Esophagus muscularis mucosa (tissue), 4 donors: ENCODE results near the gene PDZRN3. TPM values are rescaled to one million over a fixed set of nuclear protein-coding genes. Genes with fewer than 3 reads are reported as not detected.

ENCODE experiments used
- DNase-seq: peaks from one replicate; pipeline ENCODE4 v3.0.0-alpha.2; 2017; ENCODE audit errors: extremely low spot score
- H3K27ac ChIP-seq, 4 donors: fragments of 200-600 bp; sonication (generic); replicated peaks in 1 of 4; 1 replicate in 3 of 4; 2 replicates in 1 of 4; pipeline ENCODE4 v1.5.1; 2016 to 2019; ENCODE audit warnings: mild to moderate bottlenecking in 1 of 4
- H3K27me3 ChIP-seq, 4 donors: fragments of 200-600 bp; sonication (generic); one replicate each; pipeline versions ENCODE4 v1.5.1 to v1.6.0; 2016 to 2019
- H3K36me3 ChIP-seq, 4 donors: fragments of 200-600 bp; sonication (generic); one replicate each; pipeline ENCODE4 v1.5.1; 2016 to 2019
- H3K4me1 ChIP-seq, 4 donors: fragments of 200-600 bp; sonication (generic); one replicate each; pipeline ENCODE4 v1.5.1; 2016 to 2019
- H3K4me3 ChIP-seq, 4 donors: fragments of 200-600 bp; sonication (generic); 1 replicate in 2 of 4; 2 replicates in 2 of 4; pipeline ENCODE4 v1.5.1; 2016 to 2019; ENCODE audit warnings: mild to moderate bottlenecking in 4 of 4, moderate library complexity in 1 of 4
- H3K9me3 ChIP-seq, 4 donors: fragments of 200-600 bp; sonication (generic); 1 replicate in 3 of 4; 2 replicates in 1 of 4; pipeline ENCODE4 v1.5.1; 2016 to 2019
- CTCF ChIP-seq, 3 experiments: fragments of 200-600 bp in 2 of 3; fragments of 450-650 bp in 1 of 3; sonication (generic) in 2 of 3; IDR thresholded peaks; one replicate each; pipeline ENCODE4 v1.5.1; 2017 to 2019; ENCODE audit warnings: antibody characterized with exemption in 3 of 3, mild to moderate bottlenecking in 2 of 3, moderate library complexity in 1 of 3
- EP300 ChIP-seq: sonication (generic); formaldehyde crosslinking; IDR thresholded peaks from one replicate; pipeline ENCODE4 v1.6.1; 2017; ENCODE audit warnings: antibody characterized with exemption
- POLR2A ChIP-seq: fragments of 450-650 bp; IDR thresholded peaks from one replicate; pipeline ENCODE4 v1.6.1; 2017; ENCODE audit warnings: antibody characterized with exemption, moderate library complexity, mild to moderate bottlenecking, low read depth
- POLR2AphosphoS5 ChIP-seq, 2 donors: sonication (generic); formaldehyde crosslinking; IDR thresholded peaks; one replicate each; pipeline ENCODE4 v1.6.1; 2017; ENCODE audit warnings: antibody characterized with exemption in 2 of 2
- WGBS: methylation state at CpG from one replicate; pipeline ENCODE4 v1.1.5; 2018; 5-methylcytosine and 5-hydroxymethylcytosine counted together
- intact Hi-C: fragments of 100-400 bp; cut with DNase I; formaldehyde crosslinking; loops from one replicate; pipeline ENCODE4 v1.15.1; 2023
- total RNA-seq, 4 donors: library from RNA; depleted of rRNA; stranded (reverse); fragments of >200 nt; gene quantifications; one replicate each; pipeline versions ENCODE4 v1.1.0 to v1.2.1, GENCODE V29; 2016

The PDZRN3 gene
- total RNA-seq, 4 donors from 2014 or later, result 149 to 314 (median 220) TPM

GRCh38 chr3:73481888-73482287 is 142.9 kb downstream of the PDZRN3 start:
- intact Hi-C loops, result no loop called here
- peaks cover 52 to 77% (median 63%) of the 10 kb centered on the region in 4 donors for H3K4me1 ChIP-seq
- WGBS, result 88% methylated on average over 3 of the region's 3 CpGs

GRCh38 chr3:73480187-73480672 is 144.5 kb downstream of the PDZRN3 start:
- TF ChIP-seq POLR2A (no peak), POLR2AphosphoS5 (IDR thresholded peaks at IDR 0.05) (peak in 1 of 2 donors; percentile 14), EP300 (no peak)
- Histone ChIP-seq H3K27ac (no peak overlapping the region), H3K4me3 (no peak overlapping the region), H3K4me1 (peaks cover 46 to 75% (median 50%) of the 10 kb centered on the region in 4 donors), H3K9me3 (no peaks in the 10 kb centered on the region), H3K27me3 (no peaks in the 10 kb centered on the region), H3K36me3 (peaks cover 0 to 6% (median 0%) of the 10 kb centered on the region in 4 donors)
- WGBS, result 47% methylated on average over 3 of the region's 3 CpGs
- intact Hi-C loops, result no loop called here
- DNase-seq, result peak; percentile 90

More at GRCh38 chr3:73481888-73482287, 142.9 kb downstream of the PDZRN3 start:
- no peaks in the 10 kb centered on the region for H3K9me3 ChIP-seq
- H3K27ac ChIP-seq, result no peak overlapping the region
- H3K27me3 ChIP-seq, result no peaks in the 10 kb centered on the region
- TF ChIP-seq EP300 (no peak), CTCF (IDR thresholded peaks at IDR 0.05) (no peak), POLR2AphosphoS5 (IDR thresholded peaks at IDR 0.05) (no peak), POLR2A (no peak)
- peaks cover 0 to 6% (median 0%) of the 10 kb centered on the region in 4 donors for H3K36me3 ChIP-seq
- no peak overlapping the region for H3K4me3 ChIP-seq
- no peak for DNase-seq

- no peak for DNase-seq
- Histone ChIP-seq H3K36me3 (peaks cover 0 to 4% (median 0%) of the 10 kb centered on the region in 4 donors), H3K27me3 (no peaks in the 10 kb centered on the region), H3K9me3 (no peaks in the 10 kb centered on the region), H3K27ac (no peak overlapping the region), H3K4me1 (peaks cover 41 to 75% (median 49%) of the 10 kb centered on the region in 4 donors), H3K4me3 (no peak overlapping the region)
- intact Hi-C loops, result no loop called here
- WGBS, result 79% methylated on average over 5 of the region's 5 CpGs
- TF ChIP-seq CTCF (IDR thresholded peaks at IDR 0.05) (no peak), POLR2AphosphoS5 (IDR thresholded peaks at IDR 0.05) (no peak), POLR2A (no peak), EP300 (no peak)
Observed at GRCh38 chr3:73479325-73479724, 145.4 kb downstream of the PDZRN3 start.

- 50% methylated on average over 1 of the region's 1 CpG for WGBS
Observed at GRCh38 chr3:73478858-73479257, 145.9 kb downstream of the PDZRN3 start.

GRCh38 chr3:73475717-73476116 is 149.0 kb downstream of the PDZRN3 start:
- Histone ChIP-seq H3K27ac (no peak overlapping the region), H3K27me3 (no peaks in the 10 kb centered on the region), H3K4me3 (no peak overlapping the region), H3K9me3 (no peaks in the 10 kb centered on the region), H3K4me1 (peaks cover 43 to 73% (median 58%) of the 10 kb centered on the region in 4 donors), H3K36me3 (no peaks in the 10 kb centered on the region)
- 51% methylated on average over 2 of the region's 2 CpGs for WGBS
- no peak for TF ChIP-seq EP300
- TF ChIP-seq CTCF (IDR thresholded peaks at IDR 0.05), result no peak
- no peak for TF ChIP-seq POLR2A
- no peak for TF ChIP-seq POLR2AphosphoS5 (IDR thresholded peaks at IDR 0.05)
- DNase-seq, result peak; percentile 53
- intact Hi-C loops, result no loop called here

More at GRCh38 chr3:73478858-73479257, 145.9 kb downstream of the PDZRN3 start:
- intact Hi-C loops, result no loop called here
- peaks cover 39 to 75% (median 48%) of the 10 kb centered on the region in 4 donors for H3K4me1 ChIP-seq
- no peak overlapping the region for H3K4me3 ChIP-seq
- H3K27ac ChIP-seq, result no peak overlapping the region
- TF ChIP-seq POLR2AphosphoS5 (IDR thresholded peaks at IDR 0.05), result peak in 1 of 2 donors; percentile 6
- no peak for TF ChIP-seq POLR2A
- no peaks in the 10 kb centered on the region for H3K9me3 ChIP-seq
- H3K36me3 ChIP-seq, result no peaks in the 10 kb centered on the region
- no peak for DNase-seq
- no peaks in the 10 kb centered on the region for H3K27me3 ChIP-seq
